GM19328 (cell line): Measurements from ENCODE around the gene PNKP.
A peak's percentile ranks its signal among the peaks of the same experiment; 100 is the strongest.

Experiments used
- ATAC-seq: cut with Tn5 transposase; IDR thresholded peaks from one replicate; pipeline ENCODE4 v1.9.1; 2021; ENCODE audit warnings: mild to moderate bottlenecking, moderate library complexity; ENCODE audit not compliant: unreplicated experiment

Gene PNKP

GRCh38 chr19:49866933-49867782, at the start of gene PNKP:
Gene PNKP, minus strand, starts transcription at chr19:49867576. Its CDS starts 372 bp downstream, at chr19:49867204.
- ATAC-seq, result peak; percentile 42

- no peak for ATAC-seq
Measured at GRCh38 chr19:49915271-49915670, 47.9 kb upstream of the PNKP start.

GRCh38 chr19:49913720-49914119, 46.3 kb upstream of the PNKP start:
- no peak for ATAC-seq

GRCh38 chr19:49912965-49913685, 45.7 kb upstream of the PNKP start:
- no peak for ATAC-seq

GRCh38 chr19:49911381-49912145, 44.2 kb upstream of the PNKP start:
- ATAC-seq, result no peak

- no peak for ATAC-seq
Measured at GRCh38 chr19:49910179-49910578, 42.8 kb upstream of the PNKP start.

GRCh38 chr19:49908480-49909420, 41.4 kb upstream of the PNKP start:
- no peak for ATAC-seq

GRCh38 chr19:49907745-49908446, 40.5 kb upstream of the PNKP start:
- no peak for ATAC-seq

- ATAC-seq, result no peak
Measured at GRCh38 chr19:49906879-49907564, 39.6 kb upstream of the PNKP start.

GRCh38 chr19:49904136-49904535, 36.8 kb upstream of the PNKP start:
- ATAC-seq, result no peak

GRCh38 chr19:49896863-49897621, 29.7 kb upstream of the PNKP start, which contains the start of gene IL4I1:
Gene IL4I1, minus strand, starts transcription at chr19:49896887. Its CDS starts 727 bp downstream, at chr19:49896160.
- no peak for ATAC-seq

- no peak for ATAC-seq
Measured at GRCh38 chr19:49895566-49896297, 28.4 kb upstream of the PNKP start.

GRCh38 chr19:49894879-49895565, 27.6 kb upstream of the PNKP start:
- ATAC-seq, result no peak

- ATAC-seq, result no peak
Measured at GRCh38 chr19:49894011-49894664, 26.8 kb upstream of the PNKP start.

GRCh38 chr19:49892716-49893115, 25.3 kb upstream of the PNKP start:
- no peak for ATAC-seq

GRCh38 chr19:49891393-49891792, 24.0 kb upstream of the PNKP start:
- ATAC-seq, result no peak
